GM23338 (cell line): ENCODE data around the gene S1PR1.

Source experiments
- EZH2 ChIP-seq: fragments of 200-600 bp; sonication (generic); IDR thresholded peaks from one replicate; pipeline ENCODE4 v1.8.0; 2017; ENCODE audit warnings: antibody characterized with exemption, mild to moderate bottlenecking, low read depth; ENCODE audit not compliant: unreplicated experiment
- EZH2phosphoT487 ChIP-seq: fragments of 200-600 bp; sonication (generic); IDR thresholded peaks from one replicate; pipeline ENCODE4 v1.8.1; 2018; ENCODE audit warnings: antibody characterized with exemption; ENCODE audit not compliant: unreplicated experiment
- POLR2AphosphoS5 ChIP-seq: IDR thresholded peaks from 2 replicates; pipeline ENCODE4 v1.6.1; 2016; ENCODE audit warnings: antibody characterized with exemption, low read depth
- ZNF114 ChIP-seq: fragments of 250-450 bp; sonication (Bioruptor Pico); IDR thresholded peaks from 2 replicates; pipeline ENCODE4 v1.5.0; 2020; ENCODE audit warnings: mild to moderate bottlenecking, moderate library complexity
- TF ChIP-seq, protein P1 (sequence below): IDR thresholded peaks from one replicate; pipeline ENCODE4 v1.6.1; 2018; ENCODE audit warnings: antibody characterized with exemption; ENCODE audit not compliant: unreplicated experiment
- TF ChIP-seq, protein P2 (sequence below), 2 experiments: fragments of 200-600 bp in 1 of 2; sonication (generic) in 1 of 2; conservative IDR thresholded peaks; 2 replicates each; pipeline versions ENCODE4 v1.5.1 to v1.6.1; 2016 to 2017; ENCODE audit warnings: antibody characterized with exemption in 2 of 2, low read depth in 2 of 2, mild to moderate bottlenecking in 2 of 2, moderate library complexity in 1 of 2

DNA sequence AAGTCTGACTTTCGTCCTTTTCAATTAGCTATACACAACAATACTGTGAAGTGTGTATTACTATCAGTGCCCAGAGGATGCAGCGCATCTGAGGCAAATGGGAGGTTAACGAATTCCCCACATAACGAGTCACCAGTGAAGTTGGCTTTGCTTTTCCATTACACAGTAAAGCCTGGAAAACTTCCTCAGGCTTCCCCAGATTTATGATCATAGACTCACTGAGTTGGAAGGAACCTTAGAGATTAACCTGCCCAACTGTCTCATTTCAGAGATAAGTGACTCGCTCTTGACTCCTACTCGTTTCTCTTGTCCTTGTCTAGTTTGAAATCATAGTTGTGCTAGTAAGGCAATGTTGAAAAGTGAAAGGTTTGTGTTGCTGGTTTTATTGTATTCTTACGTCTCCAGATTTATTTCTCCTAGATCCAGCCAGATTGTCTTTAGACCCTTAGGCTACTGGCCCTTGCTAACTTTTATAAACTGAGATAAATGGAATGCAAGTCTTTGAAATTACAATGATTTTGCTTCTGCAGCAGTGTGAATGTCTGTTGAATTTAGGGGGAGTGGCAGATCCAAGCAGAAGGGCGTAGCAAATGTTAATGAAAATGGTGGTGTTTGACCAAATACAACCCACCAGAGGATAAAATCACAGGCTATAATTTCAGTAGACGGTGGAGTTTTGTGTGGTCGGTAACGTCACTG is 17.3 kb downstream of the S1PR1 start:
- no peak for TF ChIP-seq POLR2AphosphoS5
- TF ChIP-seq, protein P1, sequence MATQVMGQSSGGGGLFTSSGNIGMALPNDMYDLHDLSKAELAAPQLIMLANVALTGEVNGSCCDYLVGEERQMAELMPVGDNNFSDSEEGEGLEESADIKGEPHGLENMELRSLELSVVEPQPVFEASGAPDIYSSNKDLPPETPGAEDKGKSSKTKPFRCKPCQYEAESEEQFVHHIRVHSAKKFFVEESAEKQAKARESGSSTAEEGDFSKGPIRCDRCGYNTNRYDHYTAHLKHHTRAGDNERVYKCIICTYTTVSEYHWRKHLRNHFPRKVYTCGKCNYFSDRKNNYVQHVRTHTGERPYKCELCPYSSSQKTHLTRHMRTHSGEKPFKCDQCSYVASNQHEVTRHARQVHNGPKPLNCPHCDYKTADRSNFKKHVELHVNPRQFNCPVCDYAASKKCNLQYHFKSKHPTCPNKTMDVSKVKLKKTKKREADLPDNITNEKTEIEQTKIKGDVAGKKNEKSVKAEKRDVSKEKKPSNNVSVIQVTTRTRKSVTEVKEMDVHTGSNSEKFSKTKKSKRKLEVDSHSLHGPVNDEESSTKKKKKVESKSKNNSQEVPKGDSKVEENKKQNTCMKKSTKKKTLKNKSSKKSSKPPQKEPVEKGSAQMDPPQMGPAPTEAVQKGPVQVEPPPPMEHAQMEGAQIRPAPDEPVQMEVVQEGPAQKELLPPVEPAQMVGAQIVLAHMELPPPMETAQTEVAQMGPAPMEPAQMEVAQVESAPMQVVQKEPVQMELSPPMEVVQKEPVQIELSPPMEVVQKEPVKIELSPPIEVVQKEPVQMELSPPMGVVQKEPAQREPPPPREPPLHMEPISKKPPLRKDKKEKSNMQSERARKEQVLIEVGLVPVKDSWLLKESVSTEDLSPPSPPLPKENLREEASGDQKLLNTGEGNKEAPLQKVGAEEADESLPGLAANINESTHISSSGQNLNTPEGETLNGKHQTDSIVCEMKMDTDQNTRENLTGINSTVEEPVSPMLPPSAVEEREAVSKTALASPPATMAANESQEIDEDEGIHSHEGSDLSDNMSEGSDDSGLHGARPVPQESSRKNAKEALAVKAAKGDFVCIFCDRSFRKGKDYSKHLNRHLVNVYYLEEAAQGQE, result no peak
- TF ChIP-seq, protein P2, sequence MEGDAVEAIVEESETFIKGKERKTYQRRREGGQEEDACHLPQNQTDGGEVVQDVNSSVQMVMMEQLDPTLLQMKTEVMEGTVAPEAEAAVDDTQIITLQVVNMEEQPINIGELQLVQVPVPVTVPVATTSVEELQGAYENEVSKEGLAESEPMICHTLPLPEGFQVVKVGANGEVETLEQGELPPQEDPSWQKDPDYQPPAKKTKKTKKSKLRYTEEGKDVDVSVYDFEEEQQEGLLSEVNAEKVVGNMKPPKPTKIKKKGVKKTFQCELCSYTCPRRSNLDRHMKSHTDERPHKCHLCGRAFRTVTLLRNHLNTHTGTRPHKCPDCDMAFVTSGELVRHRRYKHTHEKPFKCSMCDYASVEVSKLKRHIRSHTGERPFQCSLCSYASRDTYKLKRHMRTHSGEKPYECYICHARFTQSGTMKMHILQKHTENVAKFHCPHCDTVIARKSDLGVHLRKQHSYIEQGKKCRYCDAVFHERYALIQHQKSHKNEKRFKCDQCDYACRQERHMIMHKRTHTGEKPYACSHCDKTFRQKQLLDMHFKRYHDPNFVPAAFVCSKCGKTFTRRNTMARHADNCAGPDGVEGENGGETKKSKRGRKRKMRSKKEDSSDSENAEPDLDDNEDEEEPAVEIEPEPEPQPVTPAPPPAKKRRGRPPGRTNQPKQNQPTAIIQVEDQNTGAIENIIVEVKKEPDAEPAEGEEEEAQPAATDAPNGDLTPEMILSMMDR (conservative IDR thresholded peaks at IDR 0.05; ENCODE audit: low read depth in 2 of 2), result no peak
- no peak for TF ChIP-seq ZNF114
- TF ChIP-seq EZH2phosphoT487, result no peak
- no peak for TF ChIP-seq EZH2
